22Rv1 (cell line): ENCODE results near the gene ETNK1.
A peak's percentile ranks its signal among the peaks of the same experiment; 100 is the strongest.

ENCODE experiments used
- CTCF ChIP-seq: fragments of 450-650 bp; IDR thresholded peaks from 2 replicates; pipeline ENCODE4 v1.5.1; 2017; ENCODE audit warnings: mild to moderate bottlenecking
- ZFX ChIP-seq: fragments of 450-650 bp; IDR thresholded peaks from 2 replicates; pipeline ENCODE4 v1.6.1; 2017; ENCODE audit warnings: antibody characterized with exemption, borderline replicate concordance

- peak; percentile 87 for TF ChIP-seq CTCF
- no peak for TF ChIP-seq ZFX
Observed at GRCh38 chr12:22631863-22632463, 7.0 kb downstream of the ETNK1 start.
